ENCODE results near the gene DRD4.

- no peak for TF ChIP-seq CTCF (optimal IDR thresholded peaks at IDR 0.05 in 1 of 3, IDR thresholded peaks at IDR 0.05 in 1 of 3, conservative IDR thresholded peaks at IDR 0.05 in 1 of 3; ENCODE audit: extremely low read depth in 1 of 3, insufficient read depth in 2 of 3, low read length in 3 of 3)
- no peak for TF ChIP-seq EZH2 (IDR thresholded peaks at IDR 0.05; ENCODE audit: low read length)
These were observed 4.8 kb downstream of the DRD4 start for GRCh38 chr11:641806-642370.
